HEK293T (cell line): ENCODE data around the gene OPTC.

ENCODE experiments used
- CTCF ChIA-PET: fragments of 350-600 bp; formaldehyde crosslinking; extraction: SDS; loops from one replicate; lab custom pipeline; 2021; ENCODE audit warnings: antibody characterized with exemption, inconsistent platforms; lab: Yijun Ruan, JAX
- POLR2A ChIA-PET: fragments of 350-600 bp; formaldehyde crosslinking; extraction: SDS; loops from one replicate; lab custom pipeline; 2020; ENCODE audit warnings: antibody characterized with exemption, inconsistent platforms; lab: Yijun Ruan, JAX
- DNase-seq: peaks from one replicate; pipeline ENCODE4 v3.0.0; 2012; ENCODE audit warnings: mixed read lengths; ENCODE audit errors: extremely low spot score
- ARNT ChIP-seq: fragments of 450-650 bp; IDR thresholded peaks from 2 replicates; pipeline ENCODE4 v1.6.1; 2017; ENCODE audit warnings: mild to moderate bottlenecking
- BHLHE40 ChIP-seq: fragments of 450-650 bp; IDR thresholded peaks from 2 replicates; pipeline ENCODE4 v1.6.1; 2016; ENCODE audit warnings: mild to moderate bottlenecking, moderate library complexity, borderline replicate concordance
- CTBP1 ChIP-seq: fragments of 450-650 bp; IDR thresholded peaks from 2 replicates; pipeline ENCODE4 v1.6.1; 2016; ENCODE audit warnings: borderline replicate concordance
- ELF4 ChIP-seq: fragments of 450-650 bp; IDR thresholded peaks from 2 replicates; pipeline ENCODE4 v1.6.1; 2017; ENCODE audit warnings: antibody characterized with exemption
- FOXA1 ChIP-seq: fragments of 450-650 bp; IDR thresholded peaks from 2 replicates; pipeline ENCODE4 v1.6.1; 2016; ENCODE audit warnings: mild to moderate bottlenecking
- FOXK2 ChIP-seq: fragments of 450-650 bp; IDR thresholded peaks from 2 replicates; pipeline ENCODE4 v1.6.1; 2016; ENCODE audit warnings: mild to moderate bottlenecking
- FOXM1 ChIP-seq: fragments of 450-650 bp; IDR thresholded peaks from 2 replicates; pipeline ENCODE4 v1.6.1; 2017; ENCODE audit warnings: mild to moderate bottlenecking, borderline replicate concordance
- HDGF ChIP-seq: fragments of 450-650 bp; IDR thresholded peaks from 2 replicates; pipeline ENCODE4 v1.6.1; 2017; ENCODE audit warnings: antibody characterized with exemption, borderline replicate concordance
- L3MBTL2 ChIP-seq: fragments of 450-650 bp; conservative IDR thresholded peaks from 2 replicates; pipeline ENCODE4 v1.6.1; 2016; ENCODE audit warnings: mild to moderate bottlenecking
- LEF1 ChIP-seq: fragments of 450-650 bp; IDR thresholded peaks from 2 replicates; pipeline ENCODE4 v1.6.1; 2017; ENCODE audit warnings: mild to moderate bottlenecking, borderline replicate concordance
- NFRKB ChIP-seq: fragments of 450-650 bp; IDR thresholded peaks from 2 replicates; pipeline ENCODE4 v1.6.1; 2016; ENCODE audit warnings: mild to moderate bottlenecking, moderate library complexity
- PKNOX1 ChIP-seq: fragments of 450-650 bp; IDR thresholded peaks from 2 replicates; pipeline ENCODE4 v1.6.1; 2016
- SP1 ChIP-seq: fragments of 450-650 bp; IDR thresholded peaks from 2 replicates; pipeline ENCODE4 v1.6.1; 2017
- SUZ12 ChIP-seq: fragments of 450-650 bp; IDR thresholded peaks from 2 replicates; pipeline ENCODE4 v1.6.1; 2016; ENCODE audit warnings: mild to moderate bottlenecking
- TARDBP ChIP-seq: fragments of 450-650 bp; IDR thresholded peaks from 2 replicates; pipeline ENCODE4 v1.6.1; 2016
- ZNF384 ChIP-seq: fragments of 450-650 bp; IDR thresholded peaks from 2 replicates; pipeline ENCODE4 v1.6.1; 2016

OPTC gene

DNA sequence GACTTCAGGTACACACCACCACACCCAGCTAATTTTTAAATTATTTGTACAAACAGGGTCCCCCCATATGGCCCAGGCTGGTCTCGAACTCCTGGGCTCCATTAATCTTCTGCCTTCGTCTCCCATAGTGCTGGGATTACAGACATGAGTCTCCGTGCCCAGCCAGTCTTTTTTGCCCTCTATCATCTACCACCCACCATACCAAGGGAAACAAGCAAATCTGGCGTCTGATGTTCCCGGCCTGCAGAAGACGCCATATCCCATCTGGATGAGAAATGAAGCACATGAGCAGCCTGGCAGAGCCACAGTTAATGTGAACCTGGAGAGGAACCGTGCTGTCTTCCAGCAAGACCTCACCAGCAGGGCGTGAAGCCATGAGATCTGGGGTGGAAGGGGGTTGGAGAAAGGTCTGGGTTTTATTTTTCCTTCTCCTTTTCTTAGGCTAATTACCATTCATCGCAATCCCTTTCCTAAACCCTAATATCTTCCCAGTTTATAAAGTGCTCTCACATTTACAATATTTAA, 20.1 kb upstream of the OPTC start:
- no peak for DNase-seq
- TF ChIP-seq ELF4, result no peak
- TF ChIP-seq L3MBTL2, result no peak
- no peak for TF ChIP-seq LEF1
- no peak for TF ChIP-seq HDGF
- TF ChIP-seq SUZ12, result no peak
- no peak for TF ChIP-seq SP1
- no peak for TF ChIP-seq BHLHE40
- no peak for TF ChIP-seq FOXM1
- TF ChIP-seq TARDBP, result no peak
- no peak for TF ChIP-seq NFRKB
- TF ChIP-seq ZNF384, result no peak
- no peak for TF ChIP-seq FOXA1
- no peak for TF ChIP-seq CTBP1
- no peak for TF ChIP-seq FOXK2
- TF ChIP-seq ARNT, result no peak
- no peak for TF ChIP-seq PKNOX1
- ChIA-PET POLR2A (no interaction called here), CTCF (interaction anchor here (0.6 kb wide), 1 partner anchor 14 kb away, joined by 3 read pairs; no protein-coding TSS in a partner anchor)

GRCh38 chr1:203475012-203475981, 18.7 kb upstream of the OPTC start, which contains the start of gene PRELP:
TSS of gene PRELP (plus strand) at chr1:203475806. CDS start at chr1:203483185, 7,379 bp downstream.
- no peak for TF ChIP-seq CTBP1
- no peak for TF ChIP-seq FOXK2
- TF ChIP-seq FOXA1, result no peak
- TF ChIP-seq ARNT, result no peak
- TF ChIP-seq NFRKB, result no peak
- TF ChIP-seq ZNF384, result no peak
- TF ChIP-seq HDGF, result no peak
- TF ChIP-seq SP1, result no peak
- TF ChIP-seq SUZ12, result no peak
- no peak for TF ChIP-seq LEF1
- TF ChIP-seq ELF4, result no peak
- TF ChIP-seq FOXM1, result no peak
- TF ChIP-seq PKNOX1, result no peak
- TF ChIP-seq BHLHE40, result no peak
- no peak for TF ChIP-seq L3MBTL2
- TF ChIP-seq TARDBP, result no peak
- ChIA-PET POLR2A (interaction anchor here (2.7 kb wide), 1 partner anchor 12 kb away, joined by 8 read pairs; no protein-coding TSS in a partner anchor), CTCF (interaction anchor here (0.7 kb wide), 1 partner anchor 135 kb away, joined by 5 read pairs; no protein-coding TSS in a partner anchor)
- no peak for DNase-seq

DNA sequence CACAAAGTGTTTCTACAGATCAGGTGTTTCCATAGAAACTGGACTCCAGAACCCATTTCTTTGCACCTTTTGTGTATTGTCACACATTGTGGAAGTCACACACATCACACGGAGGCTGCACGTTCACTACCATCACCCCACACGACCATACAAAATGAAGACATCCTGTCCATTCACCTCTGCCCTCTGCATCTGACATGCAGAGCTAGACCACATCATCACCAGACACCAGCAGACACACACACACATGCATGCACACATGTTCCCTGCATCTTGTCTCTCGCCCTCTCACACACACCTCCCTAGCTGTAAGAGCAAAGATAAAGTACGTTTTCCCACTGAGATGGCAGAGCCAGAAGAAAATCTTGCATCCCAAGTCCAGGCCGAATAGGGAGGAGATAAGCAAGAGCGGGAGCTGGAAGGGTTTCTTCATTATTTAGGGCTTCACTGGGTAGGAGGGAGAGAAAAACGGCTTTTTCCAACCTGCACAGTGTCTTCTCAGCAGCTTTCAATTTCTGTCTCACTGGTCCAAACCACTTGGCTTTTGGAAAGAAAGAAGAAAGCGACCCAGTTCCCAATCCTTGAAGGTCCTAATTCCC, 17.6 kb upstream of the OPTC start:
- DNase-seq, result no peak
- no peak for TF ChIP-seq TARDBP
- no peak for TF ChIP-seq BHLHE40
- no peak for TF ChIP-seq SUZ12
- TF ChIP-seq L3MBTL2, result no peak
- no peak for TF ChIP-seq FOXM1
- no peak for TF ChIP-seq ZNF384
- no peak for TF ChIP-seq PKNOX1
- TF ChIP-seq NFRKB, result no peak
- no peak for TF ChIP-seq LEF1
- TF ChIP-seq ARNT, result no peak
- no peak for TF ChIP-seq FOXK2
- no peak for TF ChIP-seq SP1
- no peak for TF ChIP-seq ELF4
- TF ChIP-seq CTBP1, result no peak
- ChIA-PET CTCF (interaction anchor here (0.7 kb wide), 2 partner anchors 136 to 209 kb away, joined by 5 read pairs; no protein-coding TSS in a partner anchor), POLR2A (interaction anchor here (2.7 kb wide), 1 partner anchor 11 kb away, joined by 8 read pairs; no protein-coding TSS in a partner anchor)

- ChIA-PET POLR2A (interaction anchor here (2.7 kb wide), 1 partner anchor 10 kb away, joined by 8 read pairs; no protein-coding TSS in a partner anchor), CTCF (interaction anchor here (0.6 to 1.3 kb wide), 3 partner anchors 11 to 137 kb away, joined by 3 to 5 read pairs (median 4); no protein-coding TSS in a partner anchor)
- DNase-seq, result no peak
- TF ChIP-seq HDGF (no peak), SP1 (no peak), LEF1 (no peak), ARNT (no peak), FOXK2 (no peak), BHLHE40 (no peak), PKNOX1 (no peak), TARDBP (no peak), NFRKB (no peak), CTBP1 (no peak), FOXA1 (no peak), FOXM1 (no peak), SUZ12 (no peak), ELF4 (no peak)
These were observed 16.2 kb upstream of the OPTC start for GRCh38 chr1:203477748-203478147.
